ENCODE measurements around the gene GALNT14. TPM values are rescaled to one million over a fixed set of nuclear protein-coding genes. Genes with fewer than 3 reads are reported as not detected.

Gene GALNT14
- total RNA-seq, 1 donor from 2014 or later: 2.1 TPM

DNA sequence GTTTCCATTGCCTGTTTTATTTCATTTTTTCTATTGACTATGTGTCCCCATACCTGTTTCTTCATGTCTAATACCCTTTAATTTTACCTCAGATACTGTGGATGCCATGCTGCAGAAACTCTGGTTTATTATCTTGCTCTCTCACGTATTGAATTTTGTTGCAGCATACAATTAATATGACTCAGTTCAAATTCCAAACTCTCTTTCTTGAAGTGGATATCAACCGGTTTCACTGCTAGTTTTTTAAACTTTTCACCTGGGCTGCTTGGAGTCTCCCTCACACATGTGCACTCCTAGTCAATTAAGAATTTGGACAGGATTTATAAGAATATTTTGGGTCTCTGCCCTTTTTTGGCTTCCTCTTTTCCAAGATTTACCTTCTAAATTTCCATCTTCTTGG is 260.4 kb downstream of the GALNT14 start:
- no peak overlapping the region for H3K9ac ChIP-seq (ENCODE audit: low read length)
- Mint-ChIP-seq H3K9me3 (ENCODE audit: unreplicated experiment) (peaks cover 8% of the 10 kb centered on the region), H3K4me3 (ENCODE audit: unreplicated experiment) (no peak overlapping the region), H3K27ac (ENCODE audit: unreplicated experiment) (no peak overlapping the region), H3K27me3 (ENCODE audit: low read depth, unreplicated experiment) (no peaks in the 10 kb centered on the region), H3K36me3 (ENCODE audit: low read depth, unreplicated experiment) (no peaks in the 10 kb centered on the region), H3K4me1 (ENCODE audit: low read depth, unreplicated experiment) (no peaks in the 10 kb centered on the region)
- H3K27me3 ChIP-seq (ENCODE audit: insufficient read depth, low read length): no peaks in the 10 kb centered on the region
- H3K27ac ChIP-seq (ENCODE audit: low read depth, low read length): no peak overlapping the region
- no peaks in the 10 kb centered on the region for H3K4me1 ChIP-seq (ENCODE audit: insufficient read depth, low read length)
- H3K36me3 ChIP-seq (ENCODE audit: insufficient read depth, low read length): no peaks in the 10 kb centered on the region
- DNase-seq (ENCODE audit: low read depth) (no peak), FAIRE-seq (no peak)
- no peaks in the 10 kb centered on the region for H3K9me3 ChIP-seq (ENCODE audit: insufficient read depth, low read depth, low read length)
- no peak overlapping the region for H3K4me3 ChIP-seq (ENCODE audit: insufficient read depth, low read depth, low read length)
- no peak for TF ChIP-seq EZH2 (IDR thresholded peaks at IDR 0.05; ENCODE audit: insufficient read depth, low read length)
- TF ChIP-seq, protein P1, sequence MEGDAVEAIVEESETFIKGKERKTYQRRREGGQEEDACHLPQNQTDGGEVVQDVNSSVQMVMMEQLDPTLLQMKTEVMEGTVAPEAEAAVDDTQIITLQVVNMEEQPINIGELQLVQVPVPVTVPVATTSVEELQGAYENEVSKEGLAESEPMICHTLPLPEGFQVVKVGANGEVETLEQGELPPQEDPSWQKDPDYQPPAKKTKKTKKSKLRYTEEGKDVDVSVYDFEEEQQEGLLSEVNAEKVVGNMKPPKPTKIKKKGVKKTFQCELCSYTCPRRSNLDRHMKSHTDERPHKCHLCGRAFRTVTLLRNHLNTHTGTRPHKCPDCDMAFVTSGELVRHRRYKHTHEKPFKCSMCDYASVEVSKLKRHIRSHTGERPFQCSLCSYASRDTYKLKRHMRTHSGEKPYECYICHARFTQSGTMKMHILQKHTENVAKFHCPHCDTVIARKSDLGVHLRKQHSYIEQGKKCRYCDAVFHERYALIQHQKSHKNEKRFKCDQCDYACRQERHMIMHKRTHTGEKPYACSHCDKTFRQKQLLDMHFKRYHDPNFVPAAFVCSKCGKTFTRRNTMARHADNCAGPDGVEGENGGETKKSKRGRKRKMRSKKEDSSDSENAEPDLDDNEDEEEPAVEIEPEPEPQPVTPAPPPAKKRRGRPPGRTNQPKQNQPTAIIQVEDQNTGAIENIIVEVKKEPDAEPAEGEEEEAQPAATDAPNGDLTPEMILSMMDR (IDR thresholded peaks at IDR 0.05; ENCODE audit: insufficient read depth, low read depth, low read length): no peak
- no peak overlapping the region for H2AFZ ChIP-seq (ENCODE audit: low read depth, low read length)
- H3K79me2 ChIP-seq (ENCODE audit: insufficient read depth, low read length): no peaks in the 10 kb centered on the region
- no peak overlapping the region for H3K4me2 ChIP-seq (ENCODE audit: low read length)
- H4K20me1 ChIP-seq (ENCODE audit: insufficient read depth, low read length): no peaks in the 10 kb centered on the region

DNA sequence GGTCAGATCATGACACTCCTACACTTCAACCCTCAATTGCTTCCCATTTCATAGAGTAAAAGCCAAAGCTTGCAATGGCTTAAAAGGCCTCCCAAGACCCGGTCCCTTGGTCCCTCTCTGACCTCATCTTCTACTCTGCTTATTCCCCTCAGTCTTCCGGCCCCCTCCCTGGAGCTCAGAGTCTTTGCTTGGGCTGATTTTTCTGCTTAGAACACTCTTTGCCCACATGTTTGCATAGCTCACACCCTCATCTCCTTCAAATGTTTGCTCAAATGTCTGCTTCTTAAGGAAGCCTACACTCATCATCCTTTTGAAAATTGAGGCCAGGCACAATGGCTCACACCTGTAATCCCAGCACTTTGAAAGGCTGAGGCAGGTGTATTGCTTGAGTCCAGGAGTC is 265.4 kb downstream of the GALNT14 start:
- Mint-ChIP-seq H3K36me3 (ENCODE audit: low read depth, unreplicated experiment) (no peaks in the 10 kb centered on the region), H3K4me3 (ENCODE audit: unreplicated experiment) (no peak overlapping the region), H3K9me3 (ENCODE audit: unreplicated experiment) (peaks cover 10% of the 10 kb centered on the region), H3K27ac (ENCODE audit: unreplicated experiment) (no peak overlapping the region), H3K4me1 (ENCODE audit: low read depth, unreplicated experiment) (no peaks in the 10 kb centered on the region), H3K27me3 (ENCODE audit: low read depth, unreplicated experiment) (peaks cover 6% of the 10 kb centered on the region)
- Histone ChIP-seq H3K9ac (ENCODE audit: low read length) (no peak overlapping the region), H3K4me3 (ENCODE audit: insufficient read depth, low read depth, low read length) (no peak overlapping the region), H3K27ac (ENCODE audit: low read depth, low read length) (no peak overlapping the region), H3K36me3 (ENCODE audit: insufficient read depth, low read length) (no peaks in the 10 kb centered on the region), H3K9me3 (ENCODE audit: insufficient read depth, low read depth, low read length) (no peaks in the 10 kb centered on the region), H4K20me1 (ENCODE audit: insufficient read depth, low read length) (no peaks in the 10 kb centered on the region), H3K27me3 (ENCODE audit: insufficient read depth, low read length) (no peaks in the 10 kb centered on the region), H2AFZ (ENCODE audit: low read depth, low read length) (no peak overlapping the region), H3K4me2 (ENCODE audit: low read length) (no peak overlapping the region), H3K4me1 (ENCODE audit: insufficient read depth, low read length) (no peaks in the 10 kb centered on the region), H3K79me2 (ENCODE audit: insufficient read depth, low read length) (no peaks in the 10 kb centered on the region)
- no peak for TF ChIP-seq EZH2 (IDR thresholded peaks at IDR 0.05; ENCODE audit: insufficient read depth, low read length)
- TF ChIP-seq, protein P1 (IDR thresholded peaks at IDR 0.05; ENCODE audit: insufficient read depth, low read depth, low read length): no peak
- FAIRE-seq (no peak), DNase-seq (ENCODE audit: low read depth) (no peak)

DNA sequence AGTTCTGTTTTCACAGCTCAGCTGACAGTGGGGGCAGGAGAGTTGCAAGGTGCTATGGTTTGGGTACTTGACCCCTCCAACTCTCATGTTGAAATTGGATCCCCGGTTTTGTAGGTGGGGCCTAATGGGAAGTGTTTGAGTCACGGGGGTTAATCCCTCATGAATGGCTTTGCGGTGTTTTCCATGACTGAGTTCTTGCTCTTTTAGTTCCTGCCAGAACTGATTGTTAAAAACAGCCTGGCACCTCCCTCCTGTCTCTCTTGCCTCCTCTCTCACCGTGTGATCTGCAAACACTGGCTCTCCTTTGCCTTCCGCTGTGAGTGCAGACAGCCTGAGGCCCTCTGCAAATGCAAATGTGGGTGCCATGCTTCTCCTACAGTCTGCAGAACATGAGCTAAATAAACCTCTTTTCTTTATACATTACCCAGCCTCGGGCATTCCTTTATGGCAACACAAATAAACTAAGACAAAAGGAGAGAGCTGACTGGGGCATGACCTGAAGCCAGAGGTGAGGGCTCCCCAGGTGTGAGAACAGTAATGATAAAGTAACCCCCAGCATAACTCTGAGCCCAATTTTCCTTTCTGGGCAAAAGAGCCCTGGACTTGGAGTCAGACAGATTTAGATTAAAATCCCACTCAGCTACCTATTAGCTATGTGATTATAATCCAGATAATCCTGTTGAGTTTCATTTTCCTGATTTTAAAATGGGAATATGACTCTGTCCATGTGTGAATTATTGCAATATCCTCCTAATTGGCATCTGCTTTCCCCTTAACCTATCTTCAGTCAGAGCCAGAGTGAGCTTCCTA is 266.1 kb downstream of the GALNT14 start:
- TF ChIP-seq, protein P1 (IDR thresholded peaks at IDR 0.05; ENCODE audit: insufficient read depth, low read depth, low read length): no peak
- TF ChIP-seq EZH2 (IDR thresholded peaks at IDR 0.05; ENCODE audit: insufficient read depth, low read length): no peak
- Mint-ChIP-seq H3K4me1 (ENCODE audit: low read depth, unreplicated experiment) (no peaks in the 10 kb centered on the region), H3K27me3 (ENCODE audit: low read depth, unreplicated experiment) (peaks cover 6% of the 10 kb centered on the region), H3K36me3 (ENCODE audit: low read depth, unreplicated experiment) (no peaks in the 10 kb centered on the region), H3K4me3 (ENCODE audit: unreplicated experiment) (no peak overlapping the region), H3K9me3 (ENCODE audit: unreplicated experiment) (peaks cover 11% of the 10 kb centered on the region), H3K27ac (ENCODE audit: unreplicated experiment) (no peak overlapping the region)
- Histone ChIP-seq H3K4me1 (ENCODE audit: insufficient read depth, low read length) (no peaks in the 10 kb centered on the region), H3K27me3 (ENCODE audit: insufficient read depth, low read length) (no peaks in the 10 kb centered on the region), H3K4me3 (ENCODE audit: insufficient read depth, low read depth, low read length) (no peak overlapping the region), H3K9ac (ENCODE audit: low read length) (no peak overlapping the region), H2AFZ (ENCODE audit: low read depth, low read length) (no peak overlapping the region), H3K4me2 (ENCODE audit: low read length) (no peak overlapping the region), H3K79me2 (ENCODE audit: insufficient read depth, low read length) (no peaks in the 10 kb centered on the region), H3K9me3 (ENCODE audit: insufficient read depth, low read depth, low read length) (no peaks in the 10 kb centered on the region), H3K36me3 (ENCODE audit: insufficient read depth, low read length) (no peaks in the 10 kb centered on the region), H4K20me1 (ENCODE audit: insufficient read depth, low read length) (no peaks in the 10 kb centered on the region), H3K27ac (ENCODE audit: low read depth, low read length) (no peak overlapping the region)
- DNase-seq (ENCODE audit: low read depth) (no peak), FAIRE-seq (no peak)
